Kidney (tissue), 14 donors: ENCODE measurements around the gene SWSAP1. TPM values are rescaled to one million over a fixed set of nuclear protein-coding genes. Genes with fewer than 3 reads are reported as not detected.
"Not testable (repeated sequence)": the region's sequence is repeated elsewhere in the genome, so short reads cannot be mapped to it uniquely, and the experiment has no call there.

Experiments
- DNase-seq, 5 donors: peaks; one replicate each; pipeline ENCODE4 v3.0.0-alpha.2; 2013 to 2020
- FAIRE-seq: peaks from 2 replicates; lab custom pipeline; 2012; peaks lifted over from hg19 to GRCh38; lab: Jason Lieb, UNC
- H3K27ac ChIP-seq, 2 donors: one replicate each; pipeline ENCODE4 v1.7.0; 2013; ENCODE audit warnings: low read depth in 2 of 2, low read length in 2 of 2, inconsistent platforms in 1 of 2
- H3K27me3 ChIP-seq: one replicate; pipeline ENCODE4 v1.7.1; 2013; ENCODE audit warnings: low read length, inconsistent platforms; ENCODE audit not compliant: control insufficient read depth, insufficient read depth
- H3K36me3 ChIP-seq, 3 donors: one replicate each; pipeline versions ENCODE4 v1.7.0 to v1.7.1; 2013; ENCODE audit warnings: low read length in 3 of 3, control low read depth in 1 of 3, inconsistent platforms in 1 of 3; ENCODE audit not compliant: insufficient read depth in 3 of 3, control insufficient read depth in 2 of 3
- H3K4me1 ChIP-seq, 3 donors: one replicate each; pipeline versions ENCODE4 v1.7.0 to v1.7.1; 2013; ENCODE audit warnings: low read length in 3 of 3, inconsistent platforms in 1 of 3, low read depth in 1 of 3; ENCODE audit not compliant: control insufficient read depth in 2 of 3, insufficient read depth in 2 of 3
- H3K4me3 ChIP-seq, 3 donors: one replicate each; pipeline versions ENCODE4 v1.7.0 to v1.8.1; 2013; ENCODE audit warnings: low read length in 3 of 3, control low read depth in 1 of 3, inconsistent platforms in 1 of 3
- H3K9ac ChIP-seq, 3 donors: one replicate each; pipeline versions ENCODE4 v1.7.0 to v1.7.1; 2013; ENCODE audit warnings: low read length in 3 of 3, control low read depth in 1 of 3, inconsistent platforms in 1 of 3
- H3K9me3 ChIP-seq, 3 donors: one replicate each; pipeline versions ENCODE4 v1.7.0 to v1.7.1; 2013; ENCODE audit warnings: low read length in 3 of 3, control low read depth in 1 of 3, inconsistent platforms in 1 of 3; ENCODE audit not compliant: control insufficient read depth in 2 of 3, insufficient read depth in 1 of 3
- intact Hi-C: fragments of 100-400 bp; cut with DNase I; formaldehyde crosslinking; loops from one replicate; pipeline ENCODE4 v1.11.1; 2022
- polyA plus RNA-seq: library from polyadenylated mRNA; stranded (reverse); fragments of 350-450 nt; fragmentation: Illumina TruSeq; extraction: RNeasy Lipid Tissue Mini Kit (QIAGEN cat#74804); gene quantifications from one replicate; pipeline ENCODE4 v1.2.3, GENCODE V29; 2014; ENCODE audit warnings: low read depth, low replicate concordance; ENCODE audit not compliant: insufficient read depth
- total RNA-seq: library from RNA; stranded (reverse); fragmentation: NEBNext Ultra II Directional; extraction: Animal tissue kit (Norgen Biotek cat#: 25700); gene quantifications from one replicate; pipeline ENCODE4 v1.2.1, GENCODE V29; 2021
- TF ChIP-seq, protein P1 (sequence below): IDR thresholded peaks from 3 replicates; pipeline ENCODE4 v1.5.1; 2012; ENCODE audit warnings: mild to moderate bottlenecking, moderate library complexity, borderline replicate concordance; ENCODE audit not compliant: insufficient read depth; ENCODE audit errors: extremely low read depth
- donor health status: control.
- donor health status: control.
- donor health status: control.
- donor health status: control.
- donor health status: control.
- donor health status: DM: yes; HTN: yes; CAD: no.
- donor health status: Normal renal cell carcinoma (clear cell type).

SWSAP1 gene
- total and polyA plus RNA-seq, 2 donors from 2014 or later, result 4.1 to 6.2 TPM

GRCh38 chr19:11404588-11405222 is 30.2 kb downstream of the SWSAP1 start:
- H3K27ac ChIP-seq, result no peak overlapping the region
- intact Hi-C loops, result no loop called here
- no peak for DNase-seq
- H3K4me3 ChIP-seq, result no peak overlapping the region
- H3K9me3 ChIP-seq, result no peaks in the 10 kb centered on the region
- H3K36me3 ChIP-seq, result peaks cover 0 to 12% (median 4%) of the 10 kb centered on the region in 3 donors
- H3K4me1 ChIP-seq, result no peaks in the 10 kb centered on the region
- TF ChIP-seq, protein P1, sequence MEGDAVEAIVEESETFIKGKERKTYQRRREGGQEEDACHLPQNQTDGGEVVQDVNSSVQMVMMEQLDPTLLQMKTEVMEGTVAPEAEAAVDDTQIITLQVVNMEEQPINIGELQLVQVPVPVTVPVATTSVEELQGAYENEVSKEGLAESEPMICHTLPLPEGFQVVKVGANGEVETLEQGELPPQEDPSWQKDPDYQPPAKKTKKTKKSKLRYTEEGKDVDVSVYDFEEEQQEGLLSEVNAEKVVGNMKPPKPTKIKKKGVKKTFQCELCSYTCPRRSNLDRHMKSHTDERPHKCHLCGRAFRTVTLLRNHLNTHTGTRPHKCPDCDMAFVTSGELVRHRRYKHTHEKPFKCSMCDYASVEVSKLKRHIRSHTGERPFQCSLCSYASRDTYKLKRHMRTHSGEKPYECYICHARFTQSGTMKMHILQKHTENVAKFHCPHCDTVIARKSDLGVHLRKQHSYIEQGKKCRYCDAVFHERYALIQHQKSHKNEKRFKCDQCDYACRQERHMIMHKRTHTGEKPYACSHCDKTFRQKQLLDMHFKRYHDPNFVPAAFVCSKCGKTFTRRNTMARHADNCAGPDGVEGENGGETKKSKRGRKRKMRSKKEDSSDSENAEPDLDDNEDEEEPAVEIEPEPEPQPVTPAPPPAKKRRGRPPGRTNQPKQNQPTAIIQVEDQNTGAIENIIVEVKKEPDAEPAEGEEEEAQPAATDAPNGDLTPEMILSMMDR, result no peak
- H3K27me3 ChIP-seq, result no peaks in the 10 kb centered on the region
- H3K9ac ChIP-seq, result no peak overlapping the region
- no peak for FAIRE-seq

GRCh38 chr19:11405846-11406643 is 31.6 kb downstream of the SWSAP1 start:
- TF ChIP-seq, protein P1, result no peak
- FAIRE-seq (no peak), DNase-seq (peak in 3 of 5 donors; percentile 58 to 72 (median 59))
- Histone ChIP-seq H3K4me3 (no peak overlapping the region), H3K27me3 (no peaks in the 10 kb centered on the region), H3K4me1 (no peaks in the 10 kb centered on the region), H3K27ac (no peak overlapping the region), H3K9ac (no peak overlapping the region), H3K9me3 (no peaks in the 10 kb centered on the region), H3K36me3 (peaks cover 0 to 9% (median 4%) of the 10 kb centered on the region in 3 donors)
- intact Hi-C loops, result no loop called here

DNA sequence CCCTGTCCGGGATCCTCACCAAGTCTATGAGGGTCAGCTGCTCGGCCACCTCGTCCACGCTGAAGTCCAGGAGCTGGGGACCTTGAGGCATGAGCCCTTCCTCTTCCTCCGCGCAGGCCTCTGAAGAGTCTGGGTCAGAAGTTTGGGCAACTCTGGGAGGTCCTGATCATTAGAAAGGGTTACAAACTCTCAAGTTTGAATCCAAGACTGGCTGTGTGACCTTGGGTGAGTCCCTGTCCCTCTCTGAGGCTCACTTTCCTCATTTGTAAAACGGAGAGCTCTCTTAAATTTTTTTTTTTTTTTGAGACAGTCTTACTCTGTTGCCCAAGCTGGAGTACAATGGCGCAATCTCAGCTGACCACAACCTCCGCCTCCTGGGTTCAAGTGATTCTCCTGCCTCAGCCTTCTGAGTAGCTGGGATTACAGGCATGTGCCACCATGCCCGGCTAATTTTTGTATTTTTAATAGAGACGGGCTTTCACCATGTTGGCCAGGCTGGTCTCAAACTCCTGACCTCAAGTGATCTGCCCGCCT is 32.3 kb downstream of the SWSAP1 start:
- H3K9ac ChIP-seq, H3K9me3 ChIP-seq, H3K4me3 ChIP-seq, H3K27ac ChIP-seq, H3K4me1 ChIP-seq, H3K36me3 ChIP-seq, intact Hi-C loops, H3K27me3 ChIP-seq, FAIRE-seq: not testable (repeated sequence)
- DNase-seq, result peak in 1 of 5 donors; percentile 22

DNA sequence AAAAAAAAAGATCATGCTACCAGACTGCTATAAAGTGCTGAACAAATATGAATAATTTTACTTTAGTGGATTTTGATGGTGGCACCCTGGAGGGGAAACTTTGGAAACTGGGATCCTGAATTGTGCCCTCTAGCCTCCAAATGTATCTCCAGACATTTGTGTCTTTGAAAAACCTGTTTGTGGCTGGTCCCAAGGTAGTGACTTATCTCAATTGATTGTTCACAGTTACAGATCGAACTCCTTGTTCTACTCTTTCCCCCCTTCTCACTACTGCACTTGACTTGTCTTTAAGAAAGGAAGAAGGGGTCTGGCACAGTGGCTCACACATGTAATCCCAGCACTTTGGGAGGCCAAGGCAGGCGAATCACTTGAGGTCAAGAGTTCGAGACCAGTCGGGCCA is 34.1 kb downstream of the SWSAP1 start:
- intact Hi-C loops, result no loop called here
- FAIRE-seq, result no peak

More for the DNA sequence above, 34.1 kb downstream of the SWSAP1 start:
- H3K4me1 ChIP-seq, result no peaks in the 10 kb centered on the region
- no peaks in the 10 kb centered on the region for H3K9me3 ChIP-seq
- peaks cover 0 to 4% (median 3%) of the 10 kb centered on the region in 3 donors for H3K36me3 ChIP-seq
- H3K27ac ChIP-seq, result no peak overlapping the region
- H3K27me3 ChIP-seq, result no peaks in the 10 kb centered on the region
- no peak overlapping the region for H3K4me3 ChIP-seq
- TF ChIP-seq, protein P1, result no peak
- H3K9ac ChIP-seq, result no peak overlapping the region
- peak in 1 of 5 donors; percentile 8 for DNase-seq
